Panc1 (cell line): ENCODE results near the gene PECR. TPM values are rescaled to one million over a fixed set of nuclear protein-coding genes. Genes with fewer than 3 reads are reported as not detected.

ENCODE experiments used
- ATAC-seq: fragments of 200-7000 bp; cut with Tn5 transposase; 2 replicates; pipeline ENCODE4 v1.9.1; 2020; ENCODE audit warnings: mild to moderate bottlenecking, moderate library complexity
- BruUV-seq: library from RNA; stranded (reverse); fragments of 400-500 nt; replicated peaks from 2 replicates; lab custom pipeline; 2021; lab: Mats Ljungman, UMichigan
- CTCF ChIA-PET: fragments of 300-600 bp; sonication (Branson Sonifier 250); formaldehyde crosslinking; loops from one replicate; lab custom pipeline; 2022; ENCODE audit warnings: antibody characterized with exemption; lab: Charles Lee
- POLR2A ChIA-PET: fragments of 300-600 bp; sonication (Branson Sonifier 250); formaldehyde crosslinking; loops from one replicate; lab custom pipeline; 2022; ENCODE audit warnings: antibody characterized with exemption; lab: Charles Lee
- DNase-seq: peaks from one replicate; pipeline ENCODE4 v3.0.0-alpha.2; 2010; ENCODE audit warnings: low read depth, low spot score
- H3K27ac ChIP-seq: 2 replicates; pipeline ENCODE4 v1.5.1; 2011; ENCODE audit warnings: mild to moderate bottlenecking, low read length, inconsistent platforms
- H3K27me3 ChIP-seq: fragments of 200-500 bp; sonication (Bioruptor generic); 2 replicates; pipeline ENCODE4 v1.6.0; 2014; ENCODE audit warnings: low read length, inconsistent platforms; ENCODE audit not compliant: control insufficient read depth, insufficient read depth
- H3K36me3 ChIP-seq: fragments of 200-500 bp; sonication (Bioruptor generic); 2 replicates; pipeline ENCODE4 v1.5.1; 2014; ENCODE audit warnings: inconsistent platforms, mild to moderate bottlenecking, low read length, moderate library complexity; ENCODE audit not compliant: control insufficient read depth, insufficient read depth
- H3K4me1 ChIP-seq: 2 replicates; pipeline ENCODE4 v1.5.1; 2011; ENCODE audit warnings: inconsistent platforms, mild to moderate bottlenecking, low read length, moderate library complexity; ENCODE audit not compliant: control insufficient read depth, insufficient read depth
- H3K4me3 ChIP-seq, 2 experiments: 2 replicates each; pipeline ENCODE4 v1.5.1; 2011 to 2012; ENCODE audit warnings: low read depth in 2 of 2, low read length in 2 of 2, mild to moderate bottlenecking in 2 of 2, inconsistent platforms in 1 of 2, moderate library complexity in 1 of 2
- H3K9me3 ChIP-seq: fragments of 200-500 bp; sonication (Bioruptor generic); 2 replicates; pipeline ENCODE4 v1.5.1; 2014; ENCODE audit warnings: low read depth, mild to moderate bottlenecking, inconsistent platforms, low read length, moderate library complexity; ENCODE audit not compliant: control insufficient read depth, insufficient read depth
- POLR2AphosphoS5 ChIP-seq: IDR thresholded peaks from 2 replicates; pipeline ENCODE4 v1.6.1; 2012; ENCODE audit warnings: mild to moderate bottlenecking, low read depth, low read length, moderate library complexity
- SIN3A ChIP-seq: IDR thresholded peaks from 2 replicates; pipeline ENCODE4 v1.6.1; 2012; ENCODE audit warnings: low read depth, mild to moderate bottlenecking, low read length, moderate library complexity, borderline replicate concordance; ENCODE audit not compliant: insufficient read depth
- TCF7L2 ChIP-seq: IDR thresholded peaks from 2 replicates; pipeline ENCODE4 v1.6.1; 2011; ENCODE audit warnings: mild to moderate bottlenecking, low read depth, low read length, inconsistent platforms
- in situ Hi-C: cut with HindIII; loops from 2 replicates; pipeline ENCODE4 v1.10.0; 2016; ENCODE audit warnings: low sequenced_read_pairs, low pct_unique_long_range_greater_than_20kb
- intact Hi-C: fragments of 100-400 bp; cut with micrococcal nuclease; formaldehyde crosslinking; loops from one replicate; pipeline ENCODE4 v1.10.0; 2022; ENCODE audit not compliant: unreplicated experiment
- total RNA-seq: library from RNA; stranded (reverse); gene quantifications from one replicate; pipeline ENCODE4 v1.2.1, GENCODE V29; 2021; ENCODE audit not compliant: unreplicated experiment
- TF ChIP-seq, protein P1 (sequence below), 2 experiments: IDR thresholded peaks; 2 replicates each; pipeline ENCODE4 v1.6.1; 2011 to 2012; ENCODE audit warnings: low read depth in 2 of 2, control low read depth in 1 of 2, low read length in 1 of 2, mild to moderate bottlenecking in 1 of 2, moderate library complexity in 1 of 2; ENCODE audit not compliant: insufficient read depth in 1 of 2
- TF ChIP-seq, protein P2 (sequence below): fragments of 450-650 bp; IDR thresholded peaks from 2 replicates; pipeline ENCODE4 v1.5.1; 2017; ENCODE audit warnings: mild to moderate bottlenecking

PECR gene
- total RNA-seq, 1 experiment from 2014 or later: 16.5 TPM

DNA sequence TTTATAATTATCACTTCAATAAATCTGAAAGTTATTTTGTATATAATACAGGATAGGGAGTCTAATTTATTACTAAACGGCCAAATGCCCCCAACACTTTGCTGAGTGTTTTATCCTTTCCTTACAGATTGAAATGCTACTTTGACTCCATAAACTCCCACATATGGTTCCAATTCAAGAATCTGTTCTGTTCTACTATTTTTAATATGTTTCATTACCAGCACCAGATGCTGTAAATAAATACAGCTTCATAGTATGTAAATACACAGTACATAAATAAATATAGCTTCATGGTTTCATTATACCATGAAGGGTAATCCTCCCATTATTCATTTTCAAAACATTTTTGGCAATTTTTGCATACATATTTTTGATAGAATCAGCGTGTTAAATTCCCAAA is 34.2 kb downstream of the PECR start:
- in situ Hi-C loops: no loop called here
- ChIA-PET CTCF (no interaction called here), POLR2A (no interaction called here)
- DNase-seq: no peak
- H3K27ac ChIP-seq: no peak overlapping the region
- H3K9me3 ChIP-seq: no peaks in the 10 kb centered on the region
- H3K36me3 ChIP-seq: no peaks in the 10 kb centered on the region
- no peaks in the 10 kb centered on the region for H3K27me3 ChIP-seq
- TF ChIP-seq SIN3A (no peak), TCF7L2 (no peak)
- TF ChIP-seq, protein P1, sequence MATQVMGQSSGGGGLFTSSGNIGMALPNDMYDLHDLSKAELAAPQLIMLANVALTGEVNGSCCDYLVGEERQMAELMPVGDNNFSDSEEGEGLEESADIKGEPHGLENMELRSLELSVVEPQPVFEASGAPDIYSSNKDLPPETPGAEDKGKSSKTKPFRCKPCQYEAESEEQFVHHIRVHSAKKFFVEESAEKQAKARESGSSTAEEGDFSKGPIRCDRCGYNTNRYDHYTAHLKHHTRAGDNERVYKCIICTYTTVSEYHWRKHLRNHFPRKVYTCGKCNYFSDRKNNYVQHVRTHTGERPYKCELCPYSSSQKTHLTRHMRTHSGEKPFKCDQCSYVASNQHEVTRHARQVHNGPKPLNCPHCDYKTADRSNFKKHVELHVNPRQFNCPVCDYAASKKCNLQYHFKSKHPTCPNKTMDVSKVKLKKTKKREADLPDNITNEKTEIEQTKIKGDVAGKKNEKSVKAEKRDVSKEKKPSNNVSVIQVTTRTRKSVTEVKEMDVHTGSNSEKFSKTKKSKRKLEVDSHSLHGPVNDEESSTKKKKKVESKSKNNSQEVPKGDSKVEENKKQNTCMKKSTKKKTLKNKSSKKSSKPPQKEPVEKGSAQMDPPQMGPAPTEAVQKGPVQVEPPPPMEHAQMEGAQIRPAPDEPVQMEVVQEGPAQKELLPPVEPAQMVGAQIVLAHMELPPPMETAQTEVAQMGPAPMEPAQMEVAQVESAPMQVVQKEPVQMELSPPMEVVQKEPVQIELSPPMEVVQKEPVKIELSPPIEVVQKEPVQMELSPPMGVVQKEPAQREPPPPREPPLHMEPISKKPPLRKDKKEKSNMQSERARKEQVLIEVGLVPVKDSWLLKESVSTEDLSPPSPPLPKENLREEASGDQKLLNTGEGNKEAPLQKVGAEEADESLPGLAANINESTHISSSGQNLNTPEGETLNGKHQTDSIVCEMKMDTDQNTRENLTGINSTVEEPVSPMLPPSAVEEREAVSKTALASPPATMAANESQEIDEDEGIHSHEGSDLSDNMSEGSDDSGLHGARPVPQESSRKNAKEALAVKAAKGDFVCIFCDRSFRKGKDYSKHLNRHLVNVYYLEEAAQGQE (IDR thresholded peaks at IDR 0.05; ENCODE audit: insufficient read depth in 1 of 2, low read depth in 2 of 2, low read length in 1 of 2): no peak
- TF ChIP-seq, protein P2, sequence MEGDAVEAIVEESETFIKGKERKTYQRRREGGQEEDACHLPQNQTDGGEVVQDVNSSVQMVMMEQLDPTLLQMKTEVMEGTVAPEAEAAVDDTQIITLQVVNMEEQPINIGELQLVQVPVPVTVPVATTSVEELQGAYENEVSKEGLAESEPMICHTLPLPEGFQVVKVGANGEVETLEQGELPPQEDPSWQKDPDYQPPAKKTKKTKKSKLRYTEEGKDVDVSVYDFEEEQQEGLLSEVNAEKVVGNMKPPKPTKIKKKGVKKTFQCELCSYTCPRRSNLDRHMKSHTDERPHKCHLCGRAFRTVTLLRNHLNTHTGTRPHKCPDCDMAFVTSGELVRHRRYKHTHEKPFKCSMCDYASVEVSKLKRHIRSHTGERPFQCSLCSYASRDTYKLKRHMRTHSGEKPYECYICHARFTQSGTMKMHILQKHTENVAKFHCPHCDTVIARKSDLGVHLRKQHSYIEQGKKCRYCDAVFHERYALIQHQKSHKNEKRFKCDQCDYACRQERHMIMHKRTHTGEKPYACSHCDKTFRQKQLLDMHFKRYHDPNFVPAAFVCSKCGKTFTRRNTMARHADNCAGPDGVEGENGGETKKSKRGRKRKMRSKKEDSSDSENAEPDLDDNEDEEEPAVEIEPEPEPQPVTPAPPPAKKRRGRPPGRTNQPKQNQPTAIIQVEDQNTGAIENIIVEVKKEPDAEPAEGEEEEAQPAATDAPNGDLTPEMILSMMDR: no peak
- intact Hi-C loops: no loop called here
- no TSS peak for BruUV-seq
- no peaks in the 10 kb centered on the region for H3K4me1 ChIP-seq
- no peak for ATAC-seq
- no peak overlapping the region for H3K4me3 ChIP-seq

DNA sequence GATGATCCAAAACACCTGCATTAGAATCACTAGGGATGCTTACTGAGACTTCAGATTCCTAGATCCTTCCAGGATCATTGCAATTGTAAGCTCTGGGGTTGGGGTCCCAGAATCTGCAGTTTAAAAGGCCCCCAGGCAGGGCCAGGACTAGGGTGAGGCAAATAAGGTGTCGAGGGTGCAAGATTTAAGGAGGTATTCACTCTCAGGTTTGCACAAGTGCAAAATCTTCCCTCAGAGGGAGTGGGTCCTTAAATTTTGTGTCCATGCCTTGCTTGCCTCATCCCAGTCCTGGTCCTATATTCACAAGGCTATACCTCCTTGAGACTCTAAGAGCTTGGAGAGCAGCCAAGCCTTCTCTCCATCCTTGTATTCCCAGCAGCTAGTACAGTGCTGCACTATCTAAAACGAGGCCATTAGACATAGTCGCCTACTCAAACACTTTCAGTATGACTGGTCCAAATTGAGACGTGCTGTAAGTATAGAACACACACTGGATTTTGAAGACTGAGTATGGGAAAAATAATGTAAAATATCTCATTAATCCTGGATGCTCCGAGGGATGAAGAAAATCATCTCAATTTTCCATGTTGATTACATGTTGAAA is 36.6 kb downstream of the PECR start:
- Histone ChIP-seq H3K27ac (no peak overlapping the region), H3K36me3 (no peaks in the 10 kb centered on the region), H3K4me3 (no peak overlapping the region), H3K9me3 (no peaks in the 10 kb centered on the region), H3K27me3 (no peaks in the 10 kb centered on the region), H3K4me1 (no peaks in the 10 kb centered on the region)
- TF ChIP-seq TCF7L2: no peak
- TF ChIP-seq SIN3A: no peak
- TF ChIP-seq, protein P1 (IDR thresholded peaks at IDR 0.05; ENCODE audit: insufficient read depth in 1 of 2, low read depth in 2 of 2, low read length in 1 of 2): no peak
- TF ChIP-seq, protein P2: no peak
- TF ChIP-seq POLR2AphosphoS5: no peak
- DNase-seq (no peak), ATAC-seq (no peak)
- in situ Hi-C loops: no loop called here
- POLR2A ChIA-PET: no interaction called here
- intact Hi-C loops: no loop called here
- BruUV-seq: no TSS peak
- CTCF ChIA-PET: interaction anchor here (0.7 kb wide), 1 partner anchor 734 kb away, joined by 3 read pairs; no protein-coding TSS in a partner anchor
